SU-DHL-6 (cell line): ENCODE results near the gene ATXN2.

Experiments
- H2AFZ ChIP-seq: fragments of 200-600 bp; sonication (generic); 2 replicates; pipeline ENCODE4 v1.6.1; 2014; ENCODE audit warnings: low read depth, mild to moderate bottlenecking, moderate library complexity, mixed read lengths, antibody characterized with exemption, low read length; ENCODE audit not compliant: severe bottlenecking
- H3F3A ChIP-seq: fragments of 200-600 bp; shearing (Covaris generic); 2 replicates; pipeline ENCODE4 v1.6.0; 2016; ENCODE audit warnings: antibody characterized with exemption, mild to moderate bottlenecking; ENCODE audit not compliant: insufficient read depth
- H3K27ac ChIP-seq: fragments of 200-600 bp; sonication (generic); 2 replicates; pipeline ENCODE4 v1.5.1; 2016; ENCODE audit warnings: low read depth, mild to moderate bottlenecking, low read length, moderate library complexity, mixed read lengths
- H3K27me3 ChIP-seq: fragments of 200-600 bp; sonication (generic), shearing (Covaris generic); 2 replicates; pipeline ENCODE4 v1.6.0; 2014; ENCODE audit warnings: mild to moderate bottlenecking, low read length
- H3K36me3 ChIP-seq: fragments of 200-600 bp; sonication (generic); 2 replicates; pipeline ENCODE4 v1.6.1; 2014; ENCODE audit warnings: mild to moderate bottlenecking, low read length, mixed read lengths
- H3K4me2 ChIP-seq: fragments of 300-600, 200-600 bp; shearing (Covaris generic), sonication (generic); 2 replicates; pipeline ENCODE4 v1.6.0; 2014; ENCODE audit warnings: low read length, low read depth, mild to moderate bottlenecking; ENCODE audit not compliant: poor library complexity, severe bottlenecking
- H3K4me3 ChIP-seq: fragments of 200-600 bp; sonication (generic); 2 replicates; pipeline ENCODE4 v1.5.1; 2014; ENCODE audit warnings: antibody characterized with exemption, low read length, mild to moderate bottlenecking, mixed read lengths; ENCODE audit not compliant: insufficient read depth, poor library complexity, severe bottlenecking
- H3K79me2 ChIP-seq: fragments of 200-600 bp; sonication (generic); 2 replicates; pipeline ENCODE4 v1.6.1; 2014; ENCODE audit warnings: mild to moderate bottlenecking, low read length, moderate library complexity; ENCODE audit not compliant: insufficient read depth
- H3K9ac ChIP-seq: fragments of 200-600 bp; sonication (generic); 2 replicates; pipeline ENCODE4 v1.7.0; 2014; ENCODE audit warnings: mild to moderate bottlenecking, low read length
- H3K9me2 ChIP-seq: fragments of 200-600 bp; sonication (generic); replicated peaks from 2 replicates; pipeline ENCODE4 v1.6.1; 2014; ENCODE audit warnings: low read length; ENCODE audit not compliant: insufficient read depth
- H3K9me3 ChIP-seq: fragments of 200-600 bp; sonication (generic); 2 replicates; pipeline ENCODE4 v1.6.1; 2014; ENCODE audit warnings: low read length, mixed read lengths; ENCODE audit not compliant: insufficient read depth
- H4K20me1 ChIP-seq: fragments of 200-600 bp; sonication (generic); 2 replicates; pipeline ENCODE4 v1.6.1; 2014; ENCODE audit warnings: low read depth, mild to moderate bottlenecking, antibody characterized with exemption, low read length, moderate library complexity, mixed read lengths
- EZH2phosphoT487 ChIP-seq: fragments of 200-600 bp; sonication (generic), shearing (Covaris generic); conservative IDR thresholded peaks from 2 replicates; pipeline ENCODE4 v1.6.1; 2018; ENCODE audit warnings: mild to moderate bottlenecking, antibody characterized with exemption, low read length, moderate library complexity, mixed read lengths
- TF ChIP-seq, protein P1 (sequence below): fragments of 200-600 bp; sonication (generic); IDR thresholded peaks from one replicate; pipeline ENCODE4 v1.5.1; 2017; ENCODE audit warnings: antibody characterized with exemption, mild to moderate bottlenecking, low read length, moderate library complexity; ENCODE audit not compliant: insufficient read depth, poor library complexity, severe bottlenecking

The ATXN2 gene

GRCh38 chr12:111437816-111438454 lies 161.2 kb downstream of the ATXN2 start:
- H3K9me2 ChIP-seq, result no peaks in the 10 kb centered on the region
- H3K4me2 ChIP-seq, result peak overlapping the region; percentile 15
- no peaks in the 10 kb centered on the region for H3K36me3 ChIP-seq
- TF ChIP-seq, protein P1, sequence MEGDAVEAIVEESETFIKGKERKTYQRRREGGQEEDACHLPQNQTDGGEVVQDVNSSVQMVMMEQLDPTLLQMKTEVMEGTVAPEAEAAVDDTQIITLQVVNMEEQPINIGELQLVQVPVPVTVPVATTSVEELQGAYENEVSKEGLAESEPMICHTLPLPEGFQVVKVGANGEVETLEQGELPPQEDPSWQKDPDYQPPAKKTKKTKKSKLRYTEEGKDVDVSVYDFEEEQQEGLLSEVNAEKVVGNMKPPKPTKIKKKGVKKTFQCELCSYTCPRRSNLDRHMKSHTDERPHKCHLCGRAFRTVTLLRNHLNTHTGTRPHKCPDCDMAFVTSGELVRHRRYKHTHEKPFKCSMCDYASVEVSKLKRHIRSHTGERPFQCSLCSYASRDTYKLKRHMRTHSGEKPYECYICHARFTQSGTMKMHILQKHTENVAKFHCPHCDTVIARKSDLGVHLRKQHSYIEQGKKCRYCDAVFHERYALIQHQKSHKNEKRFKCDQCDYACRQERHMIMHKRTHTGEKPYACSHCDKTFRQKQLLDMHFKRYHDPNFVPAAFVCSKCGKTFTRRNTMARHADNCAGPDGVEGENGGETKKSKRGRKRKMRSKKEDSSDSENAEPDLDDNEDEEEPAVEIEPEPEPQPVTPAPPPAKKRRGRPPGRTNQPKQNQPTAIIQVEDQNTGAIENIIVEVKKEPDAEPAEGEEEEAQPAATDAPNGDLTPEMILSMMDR, result no peak
- no peak for TF ChIP-seq EZH2phosphoT487
- H3K27ac ChIP-seq, result peak overlapping the region; percentile 56
- no peak overlapping the region for H3K4me3 ChIP-seq
- no peaks in the 10 kb centered on the region for H3K27me3 ChIP-seq
- H3K9ac ChIP-seq, result peak overlapping the region; percentile 4; the same call in 1 of the 2 replicates
- H3K9me3 ChIP-seq, result no peaks in the 10 kb centered on the region
- no peak overlapping the region for H2AFZ ChIP-seq
- H4K20me1 ChIP-seq, result peaks cover 4% of the 10 kb centered on the region; the same call in 1 of the 2 replicates
- H3F3A ChIP-seq, result peaks cover 17% of the 10 kb centered on the region
- peaks cover 62% of the 10 kb centered on the region for H3K79me2 ChIP-seq

DNA sequence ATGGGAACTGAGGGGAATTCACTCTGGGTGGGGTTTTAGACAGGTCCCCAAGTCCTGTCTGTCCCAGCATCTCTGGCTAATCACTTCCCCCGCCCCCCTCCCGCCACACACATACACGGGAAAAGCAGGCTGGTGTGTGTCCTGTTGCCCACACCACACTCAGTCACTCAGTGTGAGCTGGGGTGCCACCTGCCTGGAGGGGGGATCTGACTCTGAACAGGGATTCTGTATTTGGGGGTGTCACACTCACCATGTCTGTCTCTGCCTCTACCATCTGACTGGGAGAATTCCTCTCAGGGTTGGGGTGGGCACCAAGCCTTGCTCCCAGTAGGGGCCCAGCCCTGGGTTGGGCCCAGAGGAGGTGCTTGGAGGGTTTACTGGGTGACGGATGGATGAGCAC lies 162.3 kb downstream of the ATXN2 start:
- H3K27ac ChIP-seq, result peak overlapping the region; percentile 56
- peaks cover 4% of the 10 kb centered on the region; the same call in 1 of the 2 replicates for H4K20me1 ChIP-seq
- TF ChIP-seq, protein P1, result no peak
- TF ChIP-seq EZH2phosphoT487, result no peak

GRCh38 chr12:111436266-111436665 lies 162.8 kb downstream of the ATXN2 start:
- no peaks in the 10 kb centered on the region for H3K27me3 ChIP-seq
- no peak overlapping the region for H3K4me2 ChIP-seq
- TF ChIP-seq, protein P1, result no peak
- TF ChIP-seq EZH2phosphoT487, result no peak
- peak overlapping the region; percentile 84 for H3K27ac ChIP-seq
- no peak overlapping the region for H2AFZ ChIP-seq
- no peaks in the 10 kb centered on the region for H3K9me3 ChIP-seq
- H3K9ac ChIP-seq, result no peak overlapping the region
- H4K20me1 ChIP-seq, result peaks cover 4% of the 10 kb centered on the region; the same call in 1 of the 2 replicates
- no peaks in the 10 kb centered on the region for H3K9me2 ChIP-seq
- no peaks in the 10 kb centered on the region for H3K36me3 ChIP-seq
- H3K79me2 ChIP-seq, result peaks cover 79% of the 10 kb centered on the region
- H3K4me3 ChIP-seq, result no peak overlapping the region
- H3F3A ChIP-seq, result peaks cover 17% of the 10 kb centered on the region

More for the DNA sequence above, 162.3 kb downstream of the ATXN2 start:
- no peak overlapping the region for H3K4me2 ChIP-seq
- H3K4me3 ChIP-seq, result no peak overlapping the region
- H3K36me3 ChIP-seq, result no peaks in the 10 kb centered on the region
- no peaks in the 10 kb centered on the region for H3K9me3 ChIP-seq
- peaks cover 17% of the 10 kb centered on the region for H3F3A ChIP-seq
- H3K9me2 ChIP-seq, result no peaks in the 10 kb centered on the region
- no peak overlapping the region for H3K9ac ChIP-seq
- no peaks in the 10 kb centered on the region for H3K27me3 ChIP-seq
- peaks cover 73% of the 10 kb centered on the region for H3K79me2 ChIP-seq
- H2AFZ ChIP-seq, result no peak overlapping the region
